H9 (cell line): ENCODE measurements around the gene LRRC15. TPM values are rescaled to one million over a fixed set of nuclear protein-coding genes. Genes with fewer than 3 reads are reported as not detected.

ENCODE experiments used
- DNase-seq: peaks from one replicate; pipeline ENCODE4 v3.0.0-alpha.2; 2017
- H2AFZ ChIP-seq: one replicate; pipeline ENCODE4 v1.6.1; 2013; ENCODE audit warnings: mild to moderate bottlenecking, low read length, control low read depth, moderate library complexity
- H2AK5ac ChIP-seq: 2 replicates; pipeline ENCODE4 v1.6.1; 2013; ENCODE audit warnings: low read length, control low read depth, mixed read lengths; ENCODE audit not compliant: insufficient read length
- H2BK120ac ChIP-seq: one replicate; pipeline ENCODE4 v1.6.1; 2013; ENCODE audit warnings: low read depth, mild to moderate bottlenecking, low read length, control low read depth, inconsistent platforms; ENCODE audit not compliant: poor library complexity, severe bottlenecking
- H2BK12ac ChIP-seq: 2 replicates; pipeline ENCODE4 v1.6.1; 2013; ENCODE audit warnings: low read length, control low read depth, mixed read lengths, low read depth; ENCODE audit not compliant: insufficient read length
- H2BK15ac ChIP-seq: 2 replicates; pipeline ENCODE4 v1.6.1; 2013; ENCODE audit warnings: low read depth, low read length, control low read depth
- H2BK20ac ChIP-seq: one replicate; pipeline ENCODE4 v1.6.1; 2013; ENCODE audit warnings: low read depth, mild to moderate bottlenecking, low read length, control low read depth, inconsistent platforms; ENCODE audit not compliant: poor library complexity, severe bottlenecking
- H2BK5ac ChIP-seq: 2 replicates; pipeline ENCODE4 v1.6.1; 2013; ENCODE audit warnings: low read length, control low read depth, mixed read lengths; ENCODE audit not compliant: insufficient read length
- H3K14ac ChIP-seq: 2 replicates; pipeline ENCODE4 v1.6.1; 2013; ENCODE audit warnings: low read length, control low read depth; ENCODE audit not compliant: insufficient read depth
- H3K18ac ChIP-seq: 2 replicates; pipeline ENCODE4 v1.6.1; 2013; ENCODE audit warnings: low read depth, mild to moderate bottlenecking, mixed read lengths, low read length, control low read depth; ENCODE audit not compliant: insufficient read length
- H3K23ac ChIP-seq: 2 replicates; pipeline ENCODE4 v1.6.1; 2013; ENCODE audit warnings: low read length, control low read depth, mixed read lengths, low read depth; ENCODE audit not compliant: insufficient read length
- H3K23me2 ChIP-seq: 2 replicates; pipeline ENCODE4 v1.6.1; 2013; ENCODE audit warnings: low read depth, mild to moderate bottlenecking, mixed read lengths, low read length, control low read depth; ENCODE audit not compliant: insufficient read length, poor library complexity, severe bottlenecking
- H3K27ac ChIP-seq: 2 replicates; pipeline ENCODE4 v1.5.1; 2013; ENCODE audit warnings: low read length, control low read depth, mixed read lengths, low read depth; ENCODE audit not compliant: insufficient read length
- H3K27me3 ChIP-seq: 2 replicates; pipeline ENCODE4 v1.6.1; 2013; ENCODE audit warnings: low read length, control low read depth, inconsistent platforms; ENCODE audit not compliant: insufficient read depth
- H3K4ac ChIP-seq: 2 replicates; pipeline ENCODE4 v1.6.1; 2013; ENCODE audit warnings: low read depth, mild to moderate bottlenecking, control low read depth, inconsistent platforms, low read length, moderate library complexity
- H3K4me1 ChIP-seq: 2 replicates; pipeline ENCODE4 v1.6.1; 2013; ENCODE audit warnings: low read length, control low read depth, inconsistent platforms; ENCODE audit not compliant: insufficient read depth
- H3K4me2 ChIP-seq: 2 replicates; pipeline ENCODE4 v1.6.1; 2013; ENCODE audit warnings: low read length, control low read depth, mixed read lengths; ENCODE audit not compliant: insufficient read length, insufficient read depth
- H3K56ac ChIP-seq: 2 replicates; pipeline ENCODE4 v1.6.1; 2013; ENCODE audit warnings: low read depth, mild to moderate bottlenecking, mixed read lengths, low read length, control low read depth; ENCODE audit not compliant: insufficient read length
- H3K79me1 ChIP-seq: 2 replicates; pipeline ENCODE4 v1.6.1; 2013; ENCODE audit warnings: low read depth, mild to moderate bottlenecking, moderate library complexity, low read length, control low read depth, inconsistent platforms; ENCODE audit not compliant: insufficient read depth, poor library complexity, severe bottlenecking
- H3K79me2 ChIP-seq: 2 replicates; pipeline ENCODE4 v1.6.1; 2013; ENCODE audit warnings: low read length, control low read depth, inconsistent platforms; ENCODE audit not compliant: insufficient read depth
- H3K9ac ChIP-seq: 2 replicates; pipeline ENCODE4 v1.6.1; 2013; ENCODE audit warnings: low read length, control low read depth, mixed read lengths; ENCODE audit not compliant: insufficient read length; ENCODE audit errors: extremely low read depth
- H3K9me3 ChIP-seq: one replicate; pipeline ENCODE4 v1.6.1; 2013; ENCODE audit warnings: low read depth, low read length, inconsistent platforms; ENCODE audit not compliant: control insufficient read depth
- H3T11ph ChIP-seq: one replicate; pipeline ENCODE4 v1.6.1; 2013; ENCODE audit warnings: mild to moderate bottlenecking, low read length, control low read depth, inconsistent platforms
- H4K20me1 ChIP-seq: one replicate; pipeline ENCODE4 v1.6.1; 2013; ENCODE audit not compliant: control insufficient read depth, insufficient read length, insufficient read depth
- H4K5ac ChIP-seq: 2 replicates; pipeline ENCODE4 v1.6.1; 2013; ENCODE audit warnings: low read depth, mild to moderate bottlenecking, mixed read lengths, low read length, control low read depth; ENCODE audit not compliant: insufficient read length
- H4K8ac ChIP-seq: replicated peaks from 2 replicates; pipeline ENCODE4 v1.6.1; 2013; ENCODE audit warnings: low read length, control low read depth, mixed read lengths, low read depth; ENCODE audit not compliant: insufficient read length
- H4K91ac ChIP-seq: 2 replicates; pipeline ENCODE4 v1.6.1; 2013; ENCODE audit warnings: low read depth, mild to moderate bottlenecking, moderate library complexity, mixed read lengths, low read length, control low read depth; ENCODE audit not compliant: insufficient read length
- H3K27ac Mint-ChIP-seq, 3 experiments: 2 replicates in 2 of 3; 3 replicates in 1 of 3; pipeline ENCODE4 v1.8.0; 2020 to 2021; ENCODE audit warnings: mixed read lengths in 3 of 3, mild to moderate bottlenecking in 1 of 3, moderate library complexity in 1 of 3
- H3K27me3 Mint-ChIP-seq: 2 replicates; pipeline ENCODE4 v1.8.0; 2021; ENCODE audit warnings: low read depth, mild to moderate bottlenecking, moderate library complexity, mixed read lengths
- H3K36me3 Mint-ChIP-seq, 3 experiments: 2 replicates in 2 of 3; 3 replicates in 1 of 3; pipeline ENCODE4 v1.8.0; 2020 to 2021; ENCODE audit warnings: low read depth in 3 of 3, mixed read lengths in 3 of 3; ENCODE audit not compliant: insufficient read depth in 1 of 3
- H3K4me1 Mint-ChIP-seq, 2 experiments: 2 replicates each; pipeline ENCODE4 v1.8.0; 2020; ENCODE audit warnings: mixed read lengths in 2 of 2
- H3K4me3 Mint-ChIP-seq, 2 experiments: 2 replicates in 1 of 2; 3 replicates in 1 of 2; pipeline ENCODE4 v1.8.0; 2020 to 2021; ENCODE audit warnings: mild to moderate bottlenecking in 2 of 2, mixed read lengths in 2 of 2, moderate library complexity in 1 of 2
- H3K9me3 Mint-ChIP-seq, 2 experiments: 2 replicates in 1 of 2; 3 replicates in 1 of 2; pipeline ENCODE4 v1.8.0; 2020; ENCODE audit warnings: mild to moderate bottlenecking in 2 of 2, mixed read lengths in 2 of 2, moderate library complexity in 1 of 2
- WGBS: extraction: QIAGEN DNeasy Blood & Tissue Kit; methylation state at CpG from one replicate; pipeline ENCODE4 v1.1.7; 2013; ENCODE audit warnings: missing lambda C conversion rate, low lambda C conversion rate, mixed read lengths; ENCODE audit not compliant: insufficient read length; ENCODE audit errors: extremely low coverage; 5-methylcytosine and 5-hydroxymethylcytosine counted together
- total RNA-seq: library from RNA; stranded (reverse); gene quantifications from 2 replicates; pipeline ENCODE4 v1.2.1, GENCODE V29; 2021
- TF ChIP-seq, protein P1 (sequence below): fragments of 200-600 bp; sonication (generic); conservative IDR thresholded peaks from 3 replicates; pipeline ENCODE4 v1.8.0; 2021; ENCODE audit warnings: antibody characterized with exemption, mild to moderate bottlenecking

Gene LRRC15
- total RNA-seq, 1 experiment from 2014 or later = 0.07 TPM

DNA sequence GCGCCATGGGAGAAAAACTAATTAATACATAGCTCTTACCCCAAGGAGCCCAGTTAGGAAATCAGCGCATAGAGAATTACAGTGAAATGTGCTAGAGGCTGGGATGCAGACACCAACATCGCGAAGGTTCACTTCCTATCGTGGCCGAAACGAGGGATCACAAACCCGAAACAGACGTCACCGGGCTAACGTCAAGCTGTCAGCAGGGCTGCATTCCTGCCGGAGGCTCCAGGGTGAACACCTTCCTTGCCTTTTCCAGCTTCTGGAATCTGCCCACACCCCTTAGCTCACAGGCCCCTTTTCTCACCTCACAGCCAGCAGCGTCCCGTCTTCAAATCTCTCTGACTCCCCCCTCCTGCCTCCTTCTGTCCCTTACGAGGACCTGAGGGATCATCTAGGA, 16.5 kb upstream of the LRRC15 start:
- Histone ChIP-seq H2AFZ (no peak overlapping the region), H3K9me3 (no peaks in the 10 kb centered on the region), H3K27ac (no peak overlapping the region), H3K4me2 (no peak overlapping the region), H3K27me3 (no peaks in the 10 kb centered on the region), H2BK5ac (no peak overlapping the region), H3K23me2 (no peaks in the 10 kb centered on the region), H3K56ac (no peak overlapping the region), H3K4me1 (no peaks in the 10 kb centered on the region), H3K4ac (no peak overlapping the region), H2BK12ac (no peak overlapping the region), H3K79me2 (no peaks in the 10 kb centered on the region), H3K9ac (no peak overlapping the region), H4K20me1 (no peaks in the 10 kb centered on the region), H2BK20ac (no peak overlapping the region), H2AK5ac (no peak overlapping the region), H3T11ph (no peak overlapping the region), H2BK15ac (no peak overlapping the region), H3K14ac (no peak overlapping the region), H3K23ac (no peak overlapping the region), H4K91ac (no peak overlapping the region), H4K5ac (no peak overlapping the region), H4K8ac (no peak overlapping the region), H3K18ac (no peak overlapping the region), H3K79me1 (no peaks in the 10 kb centered on the region), H2BK120ac (no peak overlapping the region)
- Mint-ChIP-seq H3K27me3 (peaks cover 4% of the 10 kb centered on the region; the same call in 1 of the 2 replicates), H3K36me3 (peaks cover 0 to 8% (median 0%) of the 10 kb centered on the region in 3 experiments; a peak in 4 of 7 replicates), H3K27ac (peak overlapping the region in 2 of 3 experiments; percentile 55 to 60; a peak in 1 of 7 replicates), H3K4me3 (no peak overlapping the region), H3K4me1 (peaks cover 28 to 41% of the 10 kb centered on the region in 2 experiments), H3K9me3 (peaks cover 4 to 6% of the 10 kb centered on the region in 2 experiments)
- TF ChIP-seq, protein P1, sequence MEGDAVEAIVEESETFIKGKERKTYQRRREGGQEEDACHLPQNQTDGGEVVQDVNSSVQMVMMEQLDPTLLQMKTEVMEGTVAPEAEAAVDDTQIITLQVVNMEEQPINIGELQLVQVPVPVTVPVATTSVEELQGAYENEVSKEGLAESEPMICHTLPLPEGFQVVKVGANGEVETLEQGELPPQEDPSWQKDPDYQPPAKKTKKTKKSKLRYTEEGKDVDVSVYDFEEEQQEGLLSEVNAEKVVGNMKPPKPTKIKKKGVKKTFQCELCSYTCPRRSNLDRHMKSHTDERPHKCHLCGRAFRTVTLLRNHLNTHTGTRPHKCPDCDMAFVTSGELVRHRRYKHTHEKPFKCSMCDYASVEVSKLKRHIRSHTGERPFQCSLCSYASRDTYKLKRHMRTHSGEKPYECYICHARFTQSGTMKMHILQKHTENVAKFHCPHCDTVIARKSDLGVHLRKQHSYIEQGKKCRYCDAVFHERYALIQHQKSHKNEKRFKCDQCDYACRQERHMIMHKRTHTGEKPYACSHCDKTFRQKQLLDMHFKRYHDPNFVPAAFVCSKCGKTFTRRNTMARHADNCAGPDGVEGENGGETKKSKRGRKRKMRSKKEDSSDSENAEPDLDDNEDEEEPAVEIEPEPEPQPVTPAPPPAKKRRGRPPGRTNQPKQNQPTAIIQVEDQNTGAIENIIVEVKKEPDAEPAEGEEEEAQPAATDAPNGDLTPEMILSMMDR = no peak
- DNase-seq = no peak
- no CpG with 5 or more reads among the region's 15 CpGs for WGBS
